MM.1S (cell line): ENCODE measurements around the gene XYLT1.

Source experiments
- DNase-seq: peaks from one replicate; pipeline ENCODE4 v3.0.0-alpha.2; 2015
- H2AFZ ChIP-seq: fragments of 300-600 bp; sonication (generic); 2 replicates; pipeline ENCODE4 v1.6.0; 2016; ENCODE audit warnings: antibody characterized with exemption, low read length
- H3F3A ChIP-seq: fragments of 300-600 bp; sonication (generic); 2 replicates; pipeline ENCODE4 v1.6.1; 2016; ENCODE audit warnings: mild to moderate bottlenecking, antibody characterized with exemption, low read length, moderate library complexity, mixed read lengths; ENCODE audit not compliant: insufficient read depth
- H3K27ac ChIP-seq: fragments of 300-600 bp; sonication (generic); 2 replicates; pipeline ENCODE4 v1.5.1; 2016; ENCODE audit warnings: mild to moderate bottlenecking, low read length
- H3K27me3 ChIP-seq: fragments of 300-600 bp; sonication (generic); replicated peaks from 2 replicates; pipeline ENCODE4 v1.6.0; 2016; ENCODE audit warnings: low read length; ENCODE audit not compliant: insufficient read depth
- H3K36me3 ChIP-seq: fragments of 300-600 bp; sonication (generic); replicated peaks from 2 replicates; pipeline ENCODE4 v1.6.1; 2016; ENCODE audit warnings: mild to moderate bottlenecking, low read length, mixed read lengths; ENCODE audit not compliant: insufficient read depth
- H3K4me1 ChIP-seq: fragments of 300-600 bp; sonication (generic); 2 replicates; pipeline ENCODE4 v1.6.1; 2016; ENCODE audit warnings: low read length, mixed read lengths
- H3K4me2 ChIP-seq: fragments of 300-600 bp; sonication (generic); 2 replicates; pipeline ENCODE4 v1.6.0; 2016; ENCODE audit warnings: low read depth, low read length
- H3K4me3 ChIP-seq: fragments of 300-600 bp; sonication (generic); 2 replicates; pipeline ENCODE4 v1.5.1; 2016; ENCODE audit warnings: low read length, mixed read lengths
- H3K79me2 ChIP-seq: fragments of 300-600 bp; sonication (generic); 2 replicates; pipeline ENCODE4 v1.6.1; 2016; ENCODE audit warnings: mixed run types, low read length, mixed read lengths
- H3K9ac ChIP-seq: fragments of 300-600 bp; sonication (generic); 2 replicates; pipeline ENCODE4 v1.6.1; 2016; ENCODE audit warnings: low read length, mixed read lengths
- H3K9me2 ChIP-seq: fragments of 300-600 bp; sonication (generic); replicated peaks from 2 replicates; pipeline ENCODE4 v1.6.1; 2016; ENCODE audit warnings: mild to moderate bottlenecking, low read length, mixed read lengths; ENCODE audit not compliant: insufficient read depth
- H3K9me3 ChIP-seq: fragments of 300-600 bp; sonication (generic); replicated peaks from 2 replicates; pipeline ENCODE4 v1.6.1; 2016; ENCODE audit warnings: mild to moderate bottlenecking, low read length, mixed read lengths; ENCODE audit not compliant: insufficient read depth
- H4K20me1 ChIP-seq: fragments of 300-600 bp; sonication (generic); 2 replicates; pipeline ENCODE4 v1.6.1; 2016; ENCODE audit warnings: mild to moderate bottlenecking, low read length, moderate library complexity, mixed read lengths; ENCODE audit not compliant: insufficient read depth
- EZH2 ChIP-seq: fragments of 300-600 bp; sonication (generic); optimal IDR thresholded peaks from 2 replicates; pipeline ENCODE3; 2017; ENCODE audit warnings: low read depth, mild to moderate bottlenecking, antibody characterized with exemption, low read length, mixed read lengths
- EZH2phosphoT487 ChIP-seq: fragments of 300-600 bp; sonication (generic); IDR thresholded peaks from 2 replicates; pipeline ENCODE4 v1.6.1; 2018; ENCODE audit warnings: antibody characterized with exemption, low read length
- TF ChIP-seq, protein P1 (sequence below): fragments of 300-600 bp; sonication (generic); IDR thresholded peaks from 2 replicates; pipeline ENCODE4 v1.5.1; 2016; ENCODE audit warnings: antibody characterized with exemption, low read length, mixed read lengths

XYLT1 gene

DNA sequence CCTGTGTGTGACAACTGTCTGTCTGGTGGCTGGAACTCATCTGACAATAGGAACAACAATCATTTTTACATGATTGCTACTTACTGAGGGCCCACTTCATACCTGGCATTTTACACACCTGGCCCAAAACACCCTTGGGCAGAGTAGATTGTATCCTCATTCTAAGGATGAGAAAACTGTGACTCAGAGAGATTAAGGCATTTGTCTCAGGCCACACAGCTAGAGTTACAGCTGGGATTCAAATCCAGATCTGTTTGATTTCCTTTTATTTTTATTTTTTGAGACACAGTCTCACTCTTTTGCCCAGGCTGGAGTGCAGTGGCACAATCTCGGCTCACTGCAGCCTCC lies 242.1 kb downstream of the XYLT1 start:
- no peaks in the 10 kb centered on the region for H4K20me1 ChIP-seq
- H3F3A ChIP-seq = no peaks in the 10 kb centered on the region
- no peak overlapping the region for H3K4me3 ChIP-seq
- peaks cover 16% of the 10 kb centered on the region for H3K79me2 ChIP-seq
- no peak for DNase-seq
- no peaks in the 10 kb centered on the region for H3K27me3 ChIP-seq
- H2AFZ ChIP-seq = no peak overlapping the region
- no peak overlapping the region for H3K27ac ChIP-seq
- H3K4me2 ChIP-seq = no peak overlapping the region
- no peaks in the 10 kb centered on the region for H3K9me3 ChIP-seq
- no peaks in the 10 kb centered on the region for H3K36me3 ChIP-seq
- no peaks in the 10 kb centered on the region for H3K4me1 ChIP-seq
- H3K9me2 ChIP-seq = no peaks in the 10 kb centered on the region
- no peak for TF ChIP-seq EZH2phosphoT487
- no peak for TF ChIP-seq EZH2
- TF ChIP-seq, protein P1, sequence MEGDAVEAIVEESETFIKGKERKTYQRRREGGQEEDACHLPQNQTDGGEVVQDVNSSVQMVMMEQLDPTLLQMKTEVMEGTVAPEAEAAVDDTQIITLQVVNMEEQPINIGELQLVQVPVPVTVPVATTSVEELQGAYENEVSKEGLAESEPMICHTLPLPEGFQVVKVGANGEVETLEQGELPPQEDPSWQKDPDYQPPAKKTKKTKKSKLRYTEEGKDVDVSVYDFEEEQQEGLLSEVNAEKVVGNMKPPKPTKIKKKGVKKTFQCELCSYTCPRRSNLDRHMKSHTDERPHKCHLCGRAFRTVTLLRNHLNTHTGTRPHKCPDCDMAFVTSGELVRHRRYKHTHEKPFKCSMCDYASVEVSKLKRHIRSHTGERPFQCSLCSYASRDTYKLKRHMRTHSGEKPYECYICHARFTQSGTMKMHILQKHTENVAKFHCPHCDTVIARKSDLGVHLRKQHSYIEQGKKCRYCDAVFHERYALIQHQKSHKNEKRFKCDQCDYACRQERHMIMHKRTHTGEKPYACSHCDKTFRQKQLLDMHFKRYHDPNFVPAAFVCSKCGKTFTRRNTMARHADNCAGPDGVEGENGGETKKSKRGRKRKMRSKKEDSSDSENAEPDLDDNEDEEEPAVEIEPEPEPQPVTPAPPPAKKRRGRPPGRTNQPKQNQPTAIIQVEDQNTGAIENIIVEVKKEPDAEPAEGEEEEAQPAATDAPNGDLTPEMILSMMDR = no peak
- H3K9ac ChIP-seq = no peak overlapping the region

DNA sequence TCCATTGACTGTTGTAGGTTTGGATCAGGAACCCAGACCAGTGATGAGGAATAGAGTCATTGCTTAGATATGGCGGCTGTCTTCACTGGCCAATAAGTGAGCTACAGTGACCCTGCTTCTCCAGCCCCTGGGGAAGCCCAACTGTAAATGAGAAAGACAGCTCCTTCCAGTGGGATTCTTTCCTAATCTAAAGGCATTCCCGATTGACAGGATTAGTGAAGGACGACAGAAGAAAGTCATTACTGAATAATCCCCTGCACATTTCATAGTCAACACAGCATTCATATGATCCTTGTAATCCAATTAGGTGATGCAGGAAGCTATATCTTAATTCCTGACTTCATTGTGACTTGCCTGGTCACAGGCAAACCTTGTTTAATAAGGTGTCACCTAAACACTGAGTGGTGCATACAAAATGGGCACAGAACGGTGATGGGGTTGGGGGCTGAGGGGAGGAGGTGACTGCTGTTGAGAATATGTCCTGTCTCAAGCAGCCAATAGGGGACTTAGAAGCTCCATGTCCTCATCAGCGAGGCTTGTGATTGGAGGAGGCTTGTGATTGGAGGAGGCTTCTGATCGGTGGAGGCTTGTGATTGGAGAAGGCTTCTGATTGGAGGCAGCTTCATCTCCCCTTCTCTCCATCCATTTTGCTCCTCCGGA lies 242.6 kb downstream of the XYLT1 start:
- H3K9me3 ChIP-seq = no peaks in the 10 kb centered on the region
- no peaks in the 10 kb centered on the region for H3K27me3 ChIP-seq
- no peak overlapping the region for H2AFZ ChIP-seq
- H3K9ac ChIP-seq = no peak overlapping the region
- H3K9me2 ChIP-seq = no peaks in the 10 kb centered on the region
- no peaks in the 10 kb centered on the region for H4K20me1 ChIP-seq
- H3K27ac ChIP-seq = no peak overlapping the region
- no peaks in the 10 kb centered on the region for H3K36me3 ChIP-seq
- H3K4me3 ChIP-seq = no peak overlapping the region
- H3F3A ChIP-seq = no peaks in the 10 kb centered on the region
- H3K79me2 ChIP-seq = peaks cover 19% of the 10 kb centered on the region
- TF ChIP-seq, protein P1 = no peak
- TF ChIP-seq EZH2 = no peak
- TF ChIP-seq EZH2phosphoT487 = no peak
- no peaks in the 10 kb centered on the region for H3K4me1 ChIP-seq
- H3K4me2 ChIP-seq = no peak overlapping the region
- no peak for DNase-seq

DNA sequence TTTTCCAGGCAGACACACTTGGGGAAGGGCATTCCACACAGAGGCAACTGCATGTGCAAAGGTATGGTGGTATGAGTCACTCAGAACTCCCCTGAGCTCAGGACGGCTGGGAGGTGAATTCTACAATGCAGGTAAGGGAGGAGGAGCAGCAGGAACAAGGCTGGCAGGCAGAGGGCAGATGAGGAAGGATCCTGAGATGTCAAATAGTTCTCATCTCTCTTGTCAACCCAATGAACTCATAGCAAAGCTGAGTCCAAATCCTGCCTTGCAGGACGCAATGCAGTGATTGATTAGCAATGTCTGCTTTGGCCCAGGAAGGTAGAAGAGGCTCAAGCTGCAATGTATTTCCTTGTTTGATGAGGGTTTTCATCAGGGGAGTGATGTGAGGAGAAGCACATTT lies 243.5 kb downstream of the XYLT1 start:
- DNase-seq = no peak
- H3K36me3 ChIP-seq = no peaks in the 10 kb centered on the region
- no peaks in the 10 kb centered on the region for H3F3A ChIP-seq

More for the DNA sequence above, 243.5 kb downstream of the XYLT1 start:
- peaks cover 21% of the 10 kb centered on the region for H3K79me2 ChIP-seq
- H3K9ac ChIP-seq = no peak overlapping the region
- H3K9me3 ChIP-seq = no peaks in the 10 kb centered on the region
- H4K20me1 ChIP-seq = no peaks in the 10 kb centered on the region
- no peaks in the 10 kb centered on the region for H3K9me2 ChIP-seq
- H3K27me3 ChIP-seq = no peaks in the 10 kb centered on the region
- H2AFZ ChIP-seq = no peak overlapping the region
- H3K27ac ChIP-seq = no peak overlapping the region
- no peak overlapping the region for H3K4me2 ChIP-seq
- no peaks in the 10 kb centered on the region for H3K4me1 ChIP-seq
- H3K4me3 ChIP-seq = no peak overlapping the region
- TF ChIP-seq EZH2phosphoT487 = no peak
- TF ChIP-seq, protein P1 = no peak
- TF ChIP-seq EZH2 = no peak
